ENCODE measurements around the gene OSBPL9. TPM values are rescaled to one million over a fixed set of nuclear protein-coding genes. Genes with fewer than 3 reads are reported as not detected.

Gene OSBPL9
- total and polyA plus RNA-seq, 8 donors = 63.1 to 139 (median 114) TPM

GRCh38 chr1:51631747-51632146 is 14.9 kb downstream of the OSBPL9 start:
- DNase-seq (no peak), ATAC-seq (no peak)
- Histone ChIP-seq H3K9me3 (no peaks in the 10 kb centered on the region), H3K36me3 (no peaks in the 10 kb centered on the region), H3K27me3 (no peaks in the 10 kb centered on the region), H3K27ac (no peak overlapping the region), H3K4me1 (no peaks in the 10 kb centered on the region), H3K4me3 (no peak overlapping the region)
- TF ChIP-seq, protein P1, sequence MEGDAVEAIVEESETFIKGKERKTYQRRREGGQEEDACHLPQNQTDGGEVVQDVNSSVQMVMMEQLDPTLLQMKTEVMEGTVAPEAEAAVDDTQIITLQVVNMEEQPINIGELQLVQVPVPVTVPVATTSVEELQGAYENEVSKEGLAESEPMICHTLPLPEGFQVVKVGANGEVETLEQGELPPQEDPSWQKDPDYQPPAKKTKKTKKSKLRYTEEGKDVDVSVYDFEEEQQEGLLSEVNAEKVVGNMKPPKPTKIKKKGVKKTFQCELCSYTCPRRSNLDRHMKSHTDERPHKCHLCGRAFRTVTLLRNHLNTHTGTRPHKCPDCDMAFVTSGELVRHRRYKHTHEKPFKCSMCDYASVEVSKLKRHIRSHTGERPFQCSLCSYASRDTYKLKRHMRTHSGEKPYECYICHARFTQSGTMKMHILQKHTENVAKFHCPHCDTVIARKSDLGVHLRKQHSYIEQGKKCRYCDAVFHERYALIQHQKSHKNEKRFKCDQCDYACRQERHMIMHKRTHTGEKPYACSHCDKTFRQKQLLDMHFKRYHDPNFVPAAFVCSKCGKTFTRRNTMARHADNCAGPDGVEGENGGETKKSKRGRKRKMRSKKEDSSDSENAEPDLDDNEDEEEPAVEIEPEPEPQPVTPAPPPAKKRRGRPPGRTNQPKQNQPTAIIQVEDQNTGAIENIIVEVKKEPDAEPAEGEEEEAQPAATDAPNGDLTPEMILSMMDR (IDR thresholded peaks at IDR 0.05) = no peak
- intact Hi-C loops (cut with DNase I) = loop anchor here in 1 of 2 donors (10.0 kb wide), 1 partner anchor 143 kb away; no protein-coding TSS in a partner anchor

DNA sequence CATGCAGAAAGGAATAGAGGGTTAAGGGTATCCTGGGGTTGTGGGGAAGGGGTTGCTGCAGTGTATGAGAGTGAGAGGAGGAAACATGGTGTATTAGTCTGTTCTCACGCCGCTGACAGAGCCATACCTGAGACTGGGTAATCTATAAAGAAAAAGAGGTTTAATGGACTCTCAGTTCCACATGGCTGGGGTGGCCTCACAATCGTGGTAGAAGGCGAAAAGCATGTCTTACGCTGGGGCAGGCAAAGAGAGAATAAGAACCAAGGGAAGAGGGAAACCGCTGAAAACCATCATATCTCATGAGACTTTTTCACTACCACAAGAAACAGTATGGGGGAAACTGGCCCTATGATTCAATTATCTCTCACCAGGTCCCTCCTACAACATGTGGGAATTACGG is 17.7 kb downstream of the OSBPL9 start:
- Histone ChIP-seq H3K36me3 (no peaks in the 10 kb centered on the region), H3K4me3 (no peak overlapping the region), H3K27me3 (no peaks in the 10 kb centered on the region), H3K27ac (no peak overlapping the region), H3K9me3 (no peaks in the 10 kb centered on the region), H3K4me1 (peaks cover 0 to 20% of the 10 kb centered on the region in 2 donors)
- TF ChIP-seq, protein P1 (IDR thresholded peaks at IDR 0.05) = no peak
- no peak for DNase-seq
- ATAC-seq = no peak
- intact Hi-C loops (cut with DNase I) = loop anchor here in 1 of 2 donors (10.0 kb wide), 1 partner anchor 140 kb away; no protein-coding TSS in a partner anchor

DNA sequence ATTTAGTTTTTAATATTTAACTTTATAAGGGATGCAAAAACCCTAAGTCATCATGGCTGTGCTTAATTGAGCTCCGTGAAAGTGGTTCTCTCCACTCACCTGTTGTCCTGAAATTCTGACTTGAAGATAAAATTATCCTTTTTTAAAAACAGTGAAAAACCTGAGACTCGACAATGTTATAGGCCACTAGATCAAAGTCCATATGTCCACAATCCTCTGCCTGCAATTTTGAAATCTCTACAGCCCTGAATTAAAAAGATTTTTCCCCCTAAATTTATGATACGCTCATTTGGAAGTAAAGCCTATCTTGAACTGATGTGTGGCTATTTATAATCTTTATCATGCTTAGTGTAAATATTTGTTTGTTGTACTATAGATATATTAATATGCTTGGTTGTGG is 18.7 kb downstream of the OSBPL9 start:
- no peaks in the 10 kb centered on the region for H3K9me3 ChIP-seq
- intact Hi-C loops (cut with DNase I) = loop anchor here in 1 of 2 donors (10.0 kb wide), 1 partner anchor 139 kb away; no protein-coding TSS in a partner anchor
- no peak overlapping the region for H3K4me3 ChIP-seq
- DNase-seq = no peak
- ATAC-seq = no peak
- TF ChIP-seq, protein P1 (IDR thresholded peaks at IDR 0.05) = no peak
- H3K4me1 ChIP-seq = peaks cover 0 to 20% of the 10 kb centered on the region in 2 donors
- no peak overlapping the region for H3K27ac ChIP-seq
- no peaks in the 10 kb centered on the region for H3K27me3 ChIP-seq
- H3K36me3 ChIP-seq = no peaks in the 10 kb centered on the region

- no peaks in the 10 kb centered on the region for H3K36me3 ChIP-seq
- ATAC-seq = no peak
- H3K27me3 ChIP-seq = no peaks in the 10 kb centered on the region
- H3K27ac ChIP-seq = no peak overlapping the region
- intact Hi-C loops (cut with DNase I) = loop anchor here in 1 of 2 donors (10.0 kb wide), 1 partner anchor 139 kb away; no protein-coding TSS in a partner anchor
- no peak for DNase-seq
- H3K9me3 ChIP-seq = no peaks in the 10 kb centered on the region
- no peak overlapping the region for H3K4me3 ChIP-seq
- TF ChIP-seq, protein P1 (IDR thresholded peaks at IDR 0.05) = no peak
- H3K4me1 ChIP-seq = peaks cover 0 to 20% of the 10 kb centered on the region in 2 donors
Observed at GRCh38 chr1:51636191-51636590, 19.3 kb downstream of the OSBPL9 start.

GRCh38 chr1:51636764-51637522 is 20.1 kb downstream of the OSBPL9 start:
- intact Hi-C loops (cut with DNase I) = loop anchor here in 1 of 2 donors (10.0 kb wide), 1 partner anchor 138 kb away; no protein-coding TSS in a partner anchor
- Histone ChIP-seq H3K27me3 (no peaks in the 10 kb centered on the region), H3K4me3 (no peak overlapping the region), H3K36me3 (no peaks in the 10 kb centered on the region), H3K9me3 (no peaks in the 10 kb centered on the region), H3K27ac (no peak overlapping the region), H3K4me1 (peaks cover 0 to 20% of the 10 kb centered on the region in 2 donors)
- DNase-seq (no peak), ATAC-seq (peak; percentile 69)
- TF ChIP-seq, protein P1 (IDR thresholded peaks at IDR 0.05) = no peak
